WTC11 (cell line): ENCODE data around the gene ZC3H4. TPM values are rescaled to one million over a fixed set of nuclear protein-coding genes. Genes with fewer than 3 reads are reported as not detected.
A peak's percentile ranks its signal among the peaks of the same experiment; 100 is the strongest.
"Not testable (repeated sequence)": the region's sequence is repeated elsewhere in the genome, so short reads cannot be mapped to it uniquely, and the experiment has no call there.

Experiments
- ATAC-seq: fragments of 200-7000 bp; cut with Tn5 transposase; 2 replicates; pipeline ENCODE4 v1.10.0; 2021; ENCODE audit warnings: mild to moderate bottlenecking, moderate library complexity
- CTCF ChIA-PET: fragments of 300-600 bp; sonication (Branson Sonifier 250); formaldehyde crosslinking; loops from one replicate; lab custom pipeline; 2021; ENCODE audit warnings: antibody characterized with exemption; lab: Charles Lee
- POLR2A ChIA-PET: fragments of 350-600 bp; sonication (Branson Sonifier 250); formaldehyde crosslinking; loops from one replicate; lab custom pipeline; 2021; ENCODE audit warnings: antibody characterized with exemption; lab: Charles Lee
- DNase-seq: peaks from one replicate; pipeline ENCODE4 v3.0.0; 2021; ENCODE audit warnings: low spot score
- H3K27ac Mint-ChIP-seq: 2 replicates; pipeline ENCODE4 v1.8.0; 2021; ENCODE audit warnings: mixed read lengths
- H3K27me3 Mint-ChIP-seq: 2 replicates; pipeline ENCODE4 v1.8.0; 2021; ENCODE audit warnings: low read depth, mild to moderate bottlenecking, moderate library complexity, mixed read lengths
- H3K36me3 Mint-ChIP-seq: 2 replicates; pipeline ENCODE4 v1.8.0; 2021; ENCODE audit warnings: mixed read lengths
- H3K4me1 Mint-ChIP-seq: 2 replicates; pipeline ENCODE4 v1.8.0; 2022; ENCODE audit warnings: mixed read lengths
- H3K4me3 Mint-ChIP-seq: 2 replicates; pipeline ENCODE4 v1.8.0; 2021; ENCODE audit warnings: mild to moderate bottlenecking, moderate library complexity, mixed read lengths
- H3K9me3 Mint-ChIP-seq: 2 replicates; pipeline ENCODE4 v1.8.0; 2021; ENCODE audit warnings: mixed read lengths
- ATF3 ChIP-seq: sonication (generic); formaldehyde crosslinking; conservative IDR thresholded peaks from 2 replicates; pipeline ENCODE4 v1.8.1; 2022; ENCODE audit warnings: mild to moderate bottlenecking, missing genetic modification reagents
- CBFB ChIP-seq: sonication (generic); formaldehyde crosslinking; IDR thresholded peaks from 2 replicates; pipeline ENCODE4 v1.8.1; 2022; ENCODE audit warnings: mild to moderate bottlenecking, low read depth, missing genetic modification reagents
- E2F4 ChIP-seq: sonication (generic); formaldehyde crosslinking; IDR thresholded peaks from 2 replicates; pipeline ENCODE4 v1.8.1; 2022; ENCODE audit warnings: low read depth, mild to moderate bottlenecking, moderate library complexity, missing genetic modification reagents, borderline replicate concordance
- HMGA2 ChIP-seq: fragments of 250-450 bp; sonication (Bioruptor Pico); IDR thresholded peaks from 2 replicates; pipeline ENCODE4 v1.4.0; 2021; ENCODE audit warnings: mild to moderate bottlenecking, moderate library complexity
- HMGXB4 ChIP-seq: sonication (generic); formaldehyde crosslinking; IDR thresholded peaks from 2 replicates; pipeline ENCODE4 v1.8.1; 2023; ENCODE audit warnings: mild to moderate bottlenecking, moderate library complexity, missing genetic modification reagents
- MAX ChIP-seq: sonication (generic); formaldehyde crosslinking; IDR thresholded peaks from 2 replicates; pipeline ENCODE4 v1.8.0; 2022; ENCODE audit warnings: mild to moderate bottlenecking, missing genetic modification reagents
- MXD4 ChIP-seq: fragments of 250-450 bp; sonication (Bioruptor Pico); IDR thresholded peaks from 2 replicates; pipeline ENCODE4 v1.8.0; 2021; ENCODE audit warnings: mild to moderate bottlenecking, moderate library complexity, borderline replicate concordance
- NFE2L1 ChIP-seq: sonication (generic); formaldehyde crosslinking; IDR thresholded peaks from 2 replicates; pipeline ENCODE4 v1.8.1; 2023; ENCODE audit warnings: missing genetic modification reagents
- ZNF281 ChIP-seq: sonication (generic); formaldehyde crosslinking; IDR thresholded peaks from 2 replicates; pipeline ENCODE4 v1.8.0; 2023; ENCODE audit warnings: mild to moderate bottlenecking, missing genetic modification reagents
- ZNF532 ChIP-seq: fragments of 250-450 bp; sonication (Bioruptor Pico); IDR thresholded peaks from 2 replicates; pipeline ENCODE4 v1.9.0; 2021; ENCODE audit warnings: mild to moderate bottlenecking, borderline replicate concordance
- total RNA-seq: library from RNA; stranded (reverse); gene quantifications from 3 replicates; pipeline ENCODE4 v1.2.3, GENCODE V29; 2021

The ZC3H4 gene
- total RNA-seq, 1 experiment from 2014 or later, result 67.2 TPM

GRCh38 chr19:47056411-47056810 is 57.2 kb downstream of the ZC3H4 start (continued):
- TF ChIP-seq ZNF281 (CRISPR knock-in tag), result no peak

GRCh38 chr19:47050562-47050961 is 63.0 kb downstream of the ZC3H4 start:
- H3K4me1 Mint-ChIP-seq, result peaks cover 14% of the 10 kb centered on the region
- CTCF ChIA-PET, POLR2A ChIA-PET, H3K4me3 Mint-ChIP-seq, DNase-seq, ATAC-seq, H3K27ac Mint-ChIP-seq: not testable (repeated sequence)
- peaks cover 20% of the 10 kb centered on the region for H3K9me3 Mint-ChIP-seq
- peaks cover 13% of the 10 kb centered on the region for H3K36me3 Mint-ChIP-seq
- peaks cover 32% of the 10 kb centered on the region for H3K27me3 Mint-ChIP-seq

- TF ChIP-seq HMGXB4 (CRISPR knock-in tag) (no peak), MXD4 (CRISPR knock-in tag) (no peak), ZNF532 (no peak), HMGA2 (CRISPR knock-in tag) (no peak), NFE2L1 (CRISPR knock-in tag) (no peak), CBFB (no peak), ATF3 (no peak), E2F4 (CRISPR knock-in tag) (no peak), MAX (no peak)
- peak overlapping the region; percentile 80 for H3K4me3 Mint-ChIP-seq
- CTCF ChIA-PET, result interaction anchor here (0.8 to 1.1 kb wide), 3 partner anchors 14 to 36 kb away, joined by 3 to 5 read pairs (median 4); no protein-coding TSS in a partner anchor
- peaks cover 3% of the 10 kb centered on the region for H3K36me3 Mint-ChIP-seq
- H3K9me3 Mint-ChIP-seq, result peaks cover 10% of the 10 kb centered on the region
- H3K4me1 Mint-ChIP-seq, result peaks cover 14% of the 10 kb centered on the region
- POLR2A ChIA-PET, result interaction anchor here (1.1 kb wide), 1 partner anchor 64 kb away, joined by 5 read pairs; the partner anchor contains the start of gene ZC3H4
- DNase-seq (no peak), ATAC-seq (no peak)
- H3K27ac Mint-ChIP-seq, result peak overlapping the region; percentile 96
- peaks cover 22% of the 10 kb centered on the region for H3K27me3 Mint-ChIP-seq
These were observed 64.3 kb downstream of the ZC3H4 start for GRCh38 chr19:47049307-47049700.
